ENCODE data around the gene CALML6.

CALML6 gene

GRCh38 chr1:1892079-1892762, 22.8 kb upstream of the CALML6 start:
- no peak for DNase-seq (ENCODE audit: low spot score)

GRCh38 chr1:1892763-1893120, 22.3 kb upstream of the CALML6 start:
- no peak for DNase-seq (ENCODE audit: low spot score)

GRCh38 chr1:1893291-1893985, 21.6 kb upstream of the CALML6 start:
- DNase-seq (ENCODE audit: low spot score): no peak

GRCh38 chr1:1893997-1894353, 21.1 kb upstream of the CALML6 start:
- DNase-seq (ENCODE audit: low spot score): no peak

GRCh38 chr1:1894354-1895059, 20.6 kb upstream of the CALML6 start:
- no peak for DNase-seq (ENCODE audit: low spot score)

GRCh38 chr1:1895060-1895418, 20.0 kb upstream of the CALML6 start:
- DNase-seq (ENCODE audit: low spot score): no peak

GRCh38 chr1:1895456-1896336, 19.4 kb upstream of the CALML6 start:
- DNase-seq (ENCODE audit: low spot score): peak; percentile 93

- DNase-seq (ENCODE audit: low spot score): no peak
Observed at GRCh38 chr1:1898246-1898933, 16.7 kb upstream of the CALML6 start.

- peak; percentile 71 for DNase-seq (ENCODE audit: low spot score)
Observed at GRCh38 chr1:1899266-1899966, 15.6 kb upstream of the CALML6 start.

- DNase-seq (ENCODE audit: low spot score): no peak
Observed at GRCh38 chr1:1899967-1900327, 15.1 kb upstream of the CALML6 start.

- DNase-seq (ENCODE audit: low spot score): no peak
Observed at GRCh38 chr1:1900883-1901640, 14.0 kb upstream of the CALML6 start.

GRCh38 chr1:1901641-1902294, 13.3 kb upstream of the CALML6 start:
- DNase-seq (ENCODE audit: low spot score): no peak

GRCh38 chr1:1903224-1903623, 11.8 kb upstream of the CALML6 start:
- DNase-seq (ENCODE audit: low spot score): no peak

GRCh38 chr1:1906185-1907097, 8.6 kb upstream of the CALML6 start:
- DNase-seq (ENCODE audit: low spot score): peak; percentile 92

GRCh38 chr1:1907098-1907736, 7.8 kb upstream of the CALML6 start:
- peak; percentile 99 for DNase-seq (ENCODE audit: low spot score)

GRCh38 chr1:1908506-1908791, 6.6 kb upstream of the CALML6 start:
- DNase-seq (ENCODE audit: low spot score): no peak

- no peak for DNase-seq (ENCODE audit: low spot score)
Observed at GRCh38 chr1:1910033-1910465, 5.0 kb upstream of the CALML6 start.

- DNase-seq (ENCODE audit: low spot score): no peak
Observed at GRCh38 chr1:1910651-1911331, 4.3 kb upstream of the CALML6 start.

Data from NAMALWA (cell line).